ENCODE results near the gene SASH1.

Gene SASH1

GRCh38 chr6:148523048-148523447 is 180.4 kb downstream of the SASH1 start:
- DNase-seq (ENCODE audit: low spot score): no peak

DNA sequence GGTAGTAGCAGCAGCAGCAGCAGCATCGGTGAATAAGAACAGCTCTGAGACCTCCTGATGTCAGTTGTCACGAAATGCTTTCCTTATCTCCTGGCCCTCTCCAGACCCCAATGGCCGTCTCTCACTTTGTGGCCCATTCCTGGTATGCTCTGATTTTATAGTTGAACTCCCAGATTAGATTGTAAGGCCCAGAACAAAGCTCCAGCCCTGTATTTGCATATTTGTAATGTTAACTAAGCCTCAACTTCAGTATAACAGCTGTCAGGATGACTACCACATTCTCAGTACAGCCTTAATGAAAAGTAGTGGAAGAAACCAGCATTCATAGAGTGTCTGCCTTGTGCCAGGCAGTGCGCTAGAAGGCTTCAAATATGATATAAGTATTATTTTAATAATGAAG is 180.9 kb downstream of the SASH1 start:
- no peak for DNase-seq (ENCODE audit: low spot score)

GRCh38 chr6:148524471-148524882 is 181.8 kb downstream of the SASH1 start:
- no peak for DNase-seq (ENCODE audit: low spot score)

GRCh38 chr6:148524976-148525375 is 182.3 kb downstream of the SASH1 start:
- no peak for DNase-seq (ENCODE audit: low spot score)

GRCh38 chr6:148525453-148525852 is 182.8 kb downstream of the SASH1 start:
- DNase-seq (ENCODE audit: low spot score): no peak

DNA sequence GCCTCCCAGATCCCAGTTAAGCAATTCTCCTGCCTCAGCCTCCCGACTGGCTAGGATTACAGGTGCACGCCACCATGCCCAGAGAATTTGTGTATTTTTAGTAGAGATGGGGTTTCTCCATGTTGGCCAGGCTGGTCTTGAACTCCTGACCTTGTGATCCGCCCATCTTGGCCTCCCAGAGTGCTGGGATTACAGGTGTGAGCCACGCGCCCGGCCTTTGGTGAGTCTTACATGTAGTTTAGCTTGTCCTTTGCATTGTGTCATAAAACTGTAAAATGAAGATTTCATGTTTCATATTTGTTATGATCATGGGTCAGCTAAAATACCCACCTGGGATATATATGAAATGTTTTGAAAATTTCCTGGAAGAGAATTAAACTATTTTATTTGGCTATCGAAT is 183.5 kb downstream of the SASH1 start:
- DNase-seq (ENCODE audit: low spot score): no peak

DNA sequence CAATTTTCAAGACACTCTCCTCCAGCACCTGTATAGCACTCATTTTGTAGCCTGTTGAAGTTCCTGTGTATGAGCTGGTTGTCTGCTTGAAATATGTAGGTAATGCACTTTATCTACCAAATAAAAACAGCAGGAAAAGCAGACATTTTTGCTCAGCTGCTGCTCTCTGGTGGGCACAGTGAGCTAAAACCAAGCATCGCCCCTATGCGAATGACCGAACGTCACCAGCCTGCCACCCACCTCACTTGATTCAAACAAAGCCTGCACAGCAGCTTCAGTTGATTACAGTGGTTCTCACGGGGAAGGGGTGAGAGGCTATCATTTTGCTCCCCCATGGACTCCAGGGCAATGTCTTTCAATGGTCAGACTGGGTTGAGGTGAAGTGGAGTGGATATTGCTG is 185.7 kb downstream of the SASH1 start:
- DNase-seq (ENCODE audit: low spot score): no peak

GRCh38 chr6:148529010-148529409 is 186.4 kb downstream of the SASH1 start:
- no peak for DNase-seq (ENCODE audit: low spot score)

GRCh38 chr6:148530394-148530953 is 187.8 kb downstream of the SASH1 start:
- no peak for DNase-seq (ENCODE audit: low spot score)

DNA sequence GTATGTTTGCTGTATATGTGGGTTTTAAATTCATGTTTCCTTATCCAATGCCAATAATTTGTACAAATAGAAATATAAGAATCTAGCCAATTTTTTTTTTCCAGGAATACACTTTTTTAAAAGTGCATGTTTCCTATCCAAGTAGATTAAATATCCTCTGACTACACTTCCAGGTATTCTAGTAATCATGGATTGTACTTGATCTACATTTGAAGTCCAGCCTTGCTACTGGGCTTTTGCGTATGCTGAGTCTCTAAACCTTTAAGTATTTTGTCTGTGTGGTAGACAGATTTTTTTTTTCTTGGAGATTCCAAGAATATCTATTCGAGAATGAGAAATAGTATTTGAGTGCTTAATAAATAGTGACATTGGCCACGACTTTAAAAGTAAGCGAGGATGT is 188.3 kb downstream of the SASH1 start:
- DNase-seq (ENCODE audit: low spot score): no peak

GRCh38 chr6:148532698-148533097 is 190.1 kb downstream of the SASH1 start:
- DNase-seq (ENCODE audit: low spot score): no peak

DNA sequence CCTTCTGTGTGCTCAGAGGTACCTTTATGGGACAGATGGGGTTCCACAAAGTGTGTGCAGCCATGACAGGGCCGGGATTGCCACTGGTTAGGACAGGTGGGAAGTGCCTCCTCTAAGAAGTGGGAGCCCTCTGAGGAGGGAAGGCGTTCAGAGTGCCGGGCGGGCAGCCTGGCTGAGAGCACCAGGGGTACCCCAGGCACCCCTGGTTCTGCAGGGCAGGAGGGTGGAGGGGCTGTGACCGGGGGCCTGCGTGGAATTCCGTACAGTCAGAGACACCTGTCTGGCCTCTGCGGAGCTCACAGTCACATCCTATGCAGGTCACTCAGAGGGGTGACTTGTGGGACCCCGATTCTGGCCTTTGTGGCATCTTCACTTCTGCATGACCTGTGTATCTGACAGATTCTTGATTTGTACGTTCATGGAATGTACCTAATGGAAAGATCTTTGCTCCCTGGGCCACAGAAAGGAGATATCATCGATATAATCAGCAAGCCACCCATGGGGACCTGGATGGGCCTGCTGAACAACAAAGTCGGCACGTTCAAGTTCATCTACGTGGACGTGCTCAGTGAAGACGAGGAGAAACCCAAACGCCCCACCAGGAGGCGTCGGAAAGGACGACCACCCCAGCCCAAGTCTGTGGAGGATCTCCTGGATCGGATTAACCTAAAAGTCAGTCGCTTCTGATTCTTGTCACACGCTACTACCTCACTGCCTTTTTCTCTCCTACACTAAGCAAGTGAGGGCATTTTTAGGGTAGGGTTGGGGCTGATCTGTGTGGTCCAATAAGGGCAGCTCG is 190.9 kb downstream of the SASH1 start:
- no peak for DNase-seq (ENCODE audit: low spot score)

- no peak for DNase-seq (ENCODE audit: low spot score)
Observed at GRCh38 chr6:148534871-148535270, 192.2 kb downstream of the SASH1 start.

DNA sequence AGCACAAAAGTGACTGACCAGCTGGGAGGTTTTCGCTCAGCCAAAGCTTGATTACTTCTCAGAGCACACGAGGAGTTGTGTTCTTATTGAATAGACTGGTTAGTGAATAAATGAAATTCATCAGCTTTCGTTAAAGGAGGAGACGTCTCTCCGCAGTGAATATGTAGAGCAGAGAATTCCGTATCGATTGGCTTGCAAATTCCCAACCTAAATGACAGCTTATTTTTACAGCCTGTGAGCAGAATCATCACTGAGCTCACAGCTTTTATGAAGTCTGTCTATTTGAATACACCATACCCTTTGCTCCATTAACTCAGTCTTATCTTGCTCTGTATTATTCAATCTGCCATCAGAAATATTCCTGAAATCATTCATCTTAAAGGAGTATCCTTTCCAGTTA is 192.7 kb downstream of the SASH1 start:
- DNase-seq (ENCODE audit: low spot score): no peak

GRCh38 chr6:148535976-148536375 is 193.3 kb downstream of the SASH1 start:
- no peak for DNase-seq (ENCODE audit: low spot score)

- no peak for DNase-seq (ENCODE audit: low spot score)
Observed at GRCh38 chr6:148538261-148539190, 195.9 kb downstream of the SASH1 start.

DNA sequence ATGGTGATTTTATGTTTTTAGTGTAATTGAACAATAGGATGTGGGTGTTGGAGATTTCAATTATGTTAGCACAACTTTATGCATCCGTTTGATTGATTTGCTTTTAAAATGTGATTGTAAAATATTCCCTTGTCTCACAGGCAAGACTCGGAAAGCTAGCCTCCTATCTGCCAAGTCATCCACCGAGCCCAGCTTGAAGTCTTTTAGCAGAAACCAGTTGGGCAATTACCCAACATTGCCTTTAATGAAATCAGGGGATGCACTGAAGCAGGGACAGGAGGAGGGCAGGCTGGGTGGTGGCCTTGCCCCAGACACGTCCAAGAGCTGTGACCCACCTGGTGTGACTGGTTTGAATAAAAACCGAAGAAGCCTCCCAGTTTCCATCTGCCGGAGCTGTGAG is 200.9 kb downstream of the SASH1 start:
- DNase-seq (ENCODE audit: low spot score): no peak

GRCh38 chr6:148544421-148544820 is 201.8 kb downstream of the SASH1 start:
- no peak for DNase-seq (ENCODE audit: low spot score)

GRCh38 chr6:148545901-148546300 is 203.3 kb downstream of the SASH1 start:
- DNase-seq (ENCODE audit: low spot score): no peak

DNA sequence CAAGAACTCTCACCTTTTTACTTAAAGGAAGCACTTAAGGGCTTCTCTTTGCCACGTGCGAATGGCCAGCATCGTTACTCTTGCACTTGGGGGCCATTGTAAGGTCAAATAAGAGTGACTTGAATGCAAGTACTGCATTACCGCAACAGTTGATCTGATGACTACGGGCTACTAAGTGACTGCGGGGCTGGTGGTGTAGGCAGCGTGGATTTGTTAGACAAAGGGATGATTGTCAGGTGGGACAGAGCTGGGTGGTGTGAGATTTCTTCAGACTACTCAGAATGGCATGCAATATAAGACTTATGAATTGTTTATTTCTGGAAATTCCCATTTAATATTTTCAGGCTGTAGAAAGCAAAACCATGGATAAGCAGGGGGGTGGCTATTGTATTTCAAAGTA is 204.5 kb downstream of the SASH1 start:
- no peak for DNase-seq (ENCODE audit: low spot score)

DNA sequence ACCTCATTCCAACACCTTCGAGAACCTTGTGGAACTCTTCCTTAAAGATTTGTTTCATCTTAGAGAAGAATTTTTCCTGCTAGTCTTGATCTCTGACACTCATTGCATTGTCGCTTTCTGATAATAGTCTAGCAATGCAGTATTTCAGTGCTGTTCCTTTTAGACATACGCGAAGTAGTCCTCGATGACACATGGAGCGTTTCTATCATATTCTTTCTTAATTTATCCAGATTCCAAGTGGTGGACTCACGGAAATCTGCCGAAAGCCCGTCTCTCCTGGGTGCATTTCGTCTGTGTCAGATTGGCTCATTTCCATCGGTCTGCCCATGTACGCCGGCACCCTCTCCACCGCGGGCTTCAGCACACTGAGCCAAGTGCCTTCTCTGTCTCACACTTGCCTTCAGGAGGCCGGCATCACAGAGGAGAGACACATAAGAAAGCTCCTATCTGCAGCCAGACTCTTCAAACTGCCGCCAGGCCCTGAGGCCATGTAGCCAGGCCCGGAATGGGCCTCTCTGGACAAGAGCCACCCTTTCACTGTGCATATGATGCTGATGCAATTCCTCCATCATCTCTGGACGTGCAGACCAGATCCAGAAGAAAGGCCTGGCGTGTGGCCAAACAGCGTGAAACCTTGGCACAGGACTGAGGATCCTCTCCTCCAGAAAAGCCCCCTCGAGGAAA is 205.6 kb downstream of the SASH1 start:
- DNase-seq (ENCODE audit: low spot score): no peak

GRCh38 chr6:148548749-148549140 is 206.1 kb downstream of the SASH1 start:
- no peak for DNase-seq (ENCODE audit: low spot score)
